T1000 (cell line): ENCODE measurements around the gene CDK4.

Experiments
- DNase-seq: peaks from one replicate; lab custom pipeline; 2025; ENCODE audit warnings: mixed read lengths; lab: John Stamatoyannopoulos, UW

The CDK4 gene

DNA sequence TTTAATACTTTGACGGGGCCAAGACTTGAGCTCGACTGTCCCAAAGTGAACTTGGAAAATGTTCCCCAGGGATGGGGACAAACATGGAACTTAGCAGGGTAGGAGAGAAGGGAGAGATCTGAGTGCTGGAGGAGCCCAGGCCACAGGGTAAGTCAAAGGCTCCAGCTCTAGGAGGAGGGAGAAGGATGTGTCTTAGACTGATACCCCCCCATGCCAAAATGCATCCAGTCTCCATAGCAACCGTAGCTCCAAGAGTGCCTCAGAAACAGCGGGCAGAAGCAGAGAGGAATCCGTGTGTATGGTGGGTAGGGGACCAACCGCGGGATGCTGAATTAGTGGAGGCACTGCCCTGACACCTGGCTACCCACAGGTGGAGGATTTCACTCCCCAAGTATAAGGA lies 12.7 kb downstream of the CDK4 start:
- DNase-seq, result no peak

DNA sequence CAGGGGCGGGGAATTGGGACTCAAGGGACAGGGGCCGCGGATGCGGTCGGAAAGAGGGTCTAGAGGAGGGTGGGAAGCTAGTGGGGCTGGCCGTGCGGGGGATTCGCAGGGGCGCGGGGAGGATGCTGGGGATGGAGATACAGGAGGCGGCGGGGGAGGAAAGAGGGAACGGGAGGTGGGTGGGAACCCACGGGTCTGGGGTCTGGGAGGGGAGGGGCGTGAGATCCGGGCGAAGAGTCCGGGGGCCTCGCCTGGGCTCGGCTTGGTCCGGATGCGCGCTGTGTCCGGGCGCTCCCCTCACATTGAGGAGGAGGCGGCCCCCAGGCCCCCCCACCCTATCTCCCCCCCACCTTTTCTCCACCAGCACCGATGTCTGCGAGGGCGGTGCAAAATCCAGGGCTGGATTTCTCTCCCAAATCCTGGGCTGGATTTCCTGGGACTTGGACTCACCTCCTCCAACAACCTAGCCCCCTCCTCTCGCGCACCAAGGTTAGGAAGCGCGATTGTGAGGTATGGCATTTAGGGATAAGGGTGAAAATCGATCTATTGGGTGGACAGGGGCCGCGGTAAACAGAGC lies 13.4 kb downstream of the CDK4 start, which contains the start of gene AGAP2:
Gene AGAP2, minus strand, starts transcription at position 82 of the 577 bp plus-strand sequence. CDS start 496 bp downstream, outside the sequence.
- DNase-seq, result peak; percentile 88

- peak; percentile 95 for DNase-seq
Observed at GRCh38 chr12:57737467-57738460, 14.3 kb downstream of the CDK4 start.

GRCh38 chr12:57736741-57737466 lies 15.2 kb downstream of the CDK4 start:
- DNase-seq, result no peak

GRCh38 chr12:57735952-57736740 lies 16.0 kb downstream of the CDK4 start:
- DNase-seq, result peak; percentile 99

GRCh38 chr12:57735198-57735855 lies 16.8 kb downstream of the CDK4 start:
- DNase-seq, result peak; percentile 98

- peak; percentile 91 for DNase-seq
Observed at GRCh38 chr12:57734591-57734990, 17.5 kb downstream of the CDK4 start.

DNA sequence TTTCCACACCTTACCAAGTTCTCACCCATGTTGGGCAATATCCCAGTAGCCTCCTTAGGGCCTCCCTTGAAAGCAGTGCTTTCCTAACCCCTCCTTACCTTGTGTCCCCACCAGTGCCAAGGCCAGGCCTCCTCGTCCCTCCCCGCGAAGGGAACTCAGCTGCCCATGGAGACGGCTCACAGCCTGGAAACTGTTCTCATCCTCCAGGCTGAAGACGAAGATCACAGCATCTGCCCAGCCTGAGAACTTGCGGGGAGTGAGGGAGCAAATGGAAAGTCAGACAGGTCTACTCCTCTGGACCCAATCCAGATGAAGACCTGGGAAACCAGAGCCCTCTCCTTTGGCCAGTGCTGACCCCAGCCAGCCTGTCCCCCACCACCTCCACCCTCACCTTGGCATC lies 18.2 kb downstream of the CDK4 start:
- no peak for DNase-seq

- DNase-seq, result no peak
Observed at GRCh38 chr12:57732726-57733593, 19.1 kb downstream of the CDK4 start.

DNA sequence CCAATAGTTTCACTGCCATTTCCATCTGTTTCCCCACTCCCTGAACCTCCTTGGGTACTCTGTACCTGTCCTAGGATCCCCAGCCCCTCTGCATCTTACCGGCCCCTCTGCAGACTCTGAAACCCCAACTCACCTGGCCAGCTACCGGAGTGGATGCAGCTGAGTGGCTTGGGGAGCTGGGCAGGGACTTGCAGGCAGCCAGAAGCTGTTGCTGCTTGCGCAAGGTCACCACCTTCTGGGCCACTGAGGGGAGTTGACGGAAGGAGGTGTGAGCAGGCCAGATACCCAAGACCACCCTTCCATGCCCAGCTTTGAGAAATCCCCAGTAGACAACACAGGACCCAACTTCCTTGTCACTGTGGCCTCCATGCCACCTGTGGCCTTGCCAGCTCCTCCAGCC lies 19.8 kb downstream of the CDK4 start:
- no peak for DNase-seq

- no peak for DNase-seq
Observed at GRCh38 chr12:57731411-57732080, 20.6 kb downstream of the CDK4 start.

GRCh38 chr12:57730336-57731067 lies 21.6 kb downstream of the CDK4 start:
- DNase-seq, result no peak

DNA sequence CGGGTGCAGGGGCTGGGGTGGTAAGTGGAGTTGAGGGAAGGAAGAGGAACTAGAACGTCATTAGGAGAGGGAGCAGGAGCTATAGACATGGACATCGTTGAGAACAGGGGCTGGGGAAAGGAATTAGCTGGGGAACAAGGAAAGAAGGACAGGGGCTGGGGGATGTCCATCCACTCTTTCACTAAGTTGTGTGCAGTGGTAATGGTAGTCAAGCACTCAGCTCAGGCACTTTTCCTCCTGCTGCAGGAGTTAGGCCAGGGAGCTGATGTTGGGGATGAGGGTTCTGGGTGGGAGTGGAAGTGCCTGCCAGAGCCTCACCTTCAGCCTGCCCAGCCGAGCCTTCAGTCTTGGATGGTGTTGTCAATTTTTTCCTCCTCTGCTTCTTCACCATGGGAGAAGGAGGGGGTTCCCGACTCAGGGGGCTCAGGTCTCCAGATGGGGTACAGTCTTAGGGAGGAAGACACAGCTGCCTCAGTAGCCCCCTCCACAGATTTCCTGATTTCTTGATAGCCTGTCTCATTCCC lies 22.7 kb downstream of the CDK4 start:
- no peak for DNase-seq

- no peak for DNase-seq
Observed at GRCh38 chr12:57727758-57728395, 24.2 kb downstream of the CDK4 start.

- DNase-seq, result no peak
Observed at GRCh38 chr12:57726884-57727757, 25.0 kb downstream of the CDK4 start.

DNA sequence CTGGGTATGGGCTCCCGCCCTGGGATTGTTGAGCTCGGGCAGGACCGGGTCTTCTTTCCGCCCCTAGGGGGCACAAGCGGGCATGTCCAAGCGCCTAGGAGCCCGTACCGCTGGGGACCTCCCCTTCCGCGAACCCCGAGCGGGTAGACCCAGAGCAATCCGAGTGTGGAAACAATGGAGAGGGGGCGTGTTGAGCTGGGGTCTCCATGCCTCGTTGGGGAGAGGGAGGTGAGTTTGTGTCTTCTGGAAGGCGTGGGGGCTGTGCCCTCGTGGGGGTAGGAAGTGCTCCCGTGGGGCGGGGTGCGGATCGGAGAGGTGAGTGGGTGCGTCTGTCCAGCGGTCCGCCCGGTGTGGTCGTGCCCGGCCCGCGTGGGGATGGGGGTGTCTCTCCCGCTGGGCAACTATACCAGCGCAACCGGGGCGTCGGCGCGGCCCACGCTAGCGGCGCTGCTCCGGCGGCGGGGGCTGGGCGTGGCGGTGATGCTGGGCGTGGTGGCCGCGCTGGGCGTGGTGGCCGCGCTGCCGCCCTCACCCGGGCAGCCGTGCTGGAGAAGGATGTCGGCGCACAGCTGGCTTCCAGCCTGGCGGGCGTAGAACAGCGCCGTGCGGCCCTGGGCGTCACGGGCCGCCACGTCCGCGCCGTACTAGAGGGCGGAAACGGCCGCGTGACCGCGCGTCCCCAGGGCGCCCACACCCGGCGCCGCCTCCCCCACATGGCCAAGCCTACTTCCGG lies 25.8 kb downstream of the CDK4 start:
- DNase-seq, result peak; percentile 100

- DNase-seq, result no peak
Observed at GRCh38 chr12:57725851-57726150, 26.3 kb downstream of the CDK4 start.
